Vagina (tissue), 2 donors: Measurements from ENCODE around the gene PRM1.

Experiments used
- POLR2A ChIP-seq, 2 donors: fragments of 450-650 bp; IDR thresholded peaks; one replicate each; pipeline ENCODE4 v1.6.1; 2017; ENCODE audit warnings: antibody characterized with exemption in 2 of 2, mild to moderate bottlenecking in 2 of 2, moderate library complexity in 2 of 2
- TF ChIP-seq, protein P1 (sequence below), 3 experiments: fragments of 450-650 bp in 2 of 3; fragments of 200-600 bp in 1 of 3; sonication (generic) in 1 of 3; IDR thresholded peaks; one replicate each; pipeline ENCODE4 v1.5.1; 2017 to 2019; ENCODE audit warnings: antibody characterized with exemption in 3 of 3, mild to moderate bottlenecking in 2 of 3, moderate library complexity in 2 of 3

DNA sequence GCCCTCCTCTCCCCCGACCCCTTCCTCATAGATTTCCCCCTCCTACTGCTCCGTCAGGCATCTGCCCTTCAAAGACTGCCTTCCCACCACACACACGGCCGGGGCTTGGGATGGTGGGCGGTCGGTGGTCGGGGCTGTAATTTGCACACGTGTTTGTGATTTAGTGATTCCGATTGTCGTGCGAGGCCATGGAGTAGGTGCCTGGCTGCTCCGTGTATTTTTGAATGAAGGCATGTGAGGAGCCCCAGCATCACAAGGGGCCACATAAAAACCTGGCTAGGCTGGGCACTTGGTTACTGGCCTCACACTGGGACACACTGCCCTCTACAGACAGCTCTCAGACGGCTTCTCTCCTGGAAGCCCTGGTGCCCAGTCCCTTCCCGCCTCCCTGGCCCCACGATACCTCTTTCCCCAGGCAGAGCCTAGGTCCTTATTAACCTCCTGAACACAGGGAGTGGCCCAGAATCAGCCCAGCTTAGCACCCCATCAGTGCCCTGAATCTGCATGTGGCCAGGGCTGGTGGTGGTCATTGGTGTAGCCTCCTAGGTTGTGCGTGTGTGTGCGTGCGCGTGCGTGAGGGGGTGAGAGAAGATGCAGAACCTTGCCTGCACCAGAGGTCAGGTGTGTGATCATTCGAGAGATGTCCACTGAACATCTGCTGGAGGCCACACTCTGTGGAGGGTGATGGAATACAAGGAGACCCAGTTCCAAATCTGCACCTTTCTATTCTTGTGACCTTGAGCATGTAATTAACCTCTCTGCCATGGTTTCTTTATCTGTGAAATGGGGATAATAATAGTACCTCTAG lies 23.8 kb downstream of the PRM1 start:
- TF ChIP-seq POLR2A (IDR thresholded peaks at IDR 0.05), result no peak
- TF ChIP-seq, protein P1, sequence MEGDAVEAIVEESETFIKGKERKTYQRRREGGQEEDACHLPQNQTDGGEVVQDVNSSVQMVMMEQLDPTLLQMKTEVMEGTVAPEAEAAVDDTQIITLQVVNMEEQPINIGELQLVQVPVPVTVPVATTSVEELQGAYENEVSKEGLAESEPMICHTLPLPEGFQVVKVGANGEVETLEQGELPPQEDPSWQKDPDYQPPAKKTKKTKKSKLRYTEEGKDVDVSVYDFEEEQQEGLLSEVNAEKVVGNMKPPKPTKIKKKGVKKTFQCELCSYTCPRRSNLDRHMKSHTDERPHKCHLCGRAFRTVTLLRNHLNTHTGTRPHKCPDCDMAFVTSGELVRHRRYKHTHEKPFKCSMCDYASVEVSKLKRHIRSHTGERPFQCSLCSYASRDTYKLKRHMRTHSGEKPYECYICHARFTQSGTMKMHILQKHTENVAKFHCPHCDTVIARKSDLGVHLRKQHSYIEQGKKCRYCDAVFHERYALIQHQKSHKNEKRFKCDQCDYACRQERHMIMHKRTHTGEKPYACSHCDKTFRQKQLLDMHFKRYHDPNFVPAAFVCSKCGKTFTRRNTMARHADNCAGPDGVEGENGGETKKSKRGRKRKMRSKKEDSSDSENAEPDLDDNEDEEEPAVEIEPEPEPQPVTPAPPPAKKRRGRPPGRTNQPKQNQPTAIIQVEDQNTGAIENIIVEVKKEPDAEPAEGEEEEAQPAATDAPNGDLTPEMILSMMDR (IDR thresholded peaks at IDR 0.05), result peak; percentile 31 to 69 (median 59)
